OCI-LY7 (cell line): ENCODE results near the gene BRSK2. TPM values are rescaled to one million over a fixed set of nuclear protein-coding genes. Genes with fewer than 3 reads are reported as not detected.

Experiments used
- BruUV-seq: library from RNA; stranded (reverse); fragments of 400-500 nt; replicated peaks from 2 replicates; lab custom pipeline; 2021; lab: Mats Ljungman, UMichigan
- CTCF ChIA-PET: fragments of 300-600 bp; sonication (Branson Sonifier 250); formaldehyde crosslinking; loops from one replicate; lab custom pipeline; 2022; ENCODE audit warnings: antibody characterized with exemption; ENCODE audit not compliant: unreplicated experiment; lab: Charles Lee
- POLR2A ChIA-PET: fragments of 300-600 bp; sonication (Branson Sonifier 250); formaldehyde crosslinking; loops from one replicate; lab custom pipeline; 2022; ENCODE audit warnings: antibody characterized with exemption; lab: Charles Lee
- DNase-seq: peaks from one replicate; pipeline ENCODE4 v3.0.0-alpha.2; 2015; ENCODE audit warnings: low spot score
- H2AFZ ChIP-seq: fragments of 200-600 bp; sonication (generic), shearing (Covaris generic); 2 replicates; pipeline ENCODE4 v1.6.1; 2014; ENCODE audit warnings: mild to moderate bottlenecking, antibody characterized with exemption, low read length, moderate library complexity
- H3K27ac ChIP-seq: fragments of 200-600 bp; sonication (generic); 2 replicates; pipeline ENCODE4 v1.5.1; 2014; ENCODE audit warnings: mixed run types, low read depth, mild to moderate bottlenecking, moderate library complexity, low read length, inconsistent platforms; ENCODE audit not compliant: poor library complexity, severe bottlenecking
- H3K36me3 ChIP-seq: fragments of 200-600 bp; sonication (generic); 2 replicates; pipeline ENCODE4 v1.6.1; 2014; ENCODE audit warnings: mild to moderate bottlenecking, antibody characterized with exemption, low read length, moderate library complexity, mixed read lengths; ENCODE audit not compliant: insufficient read depth
- H3K4me1 ChIP-seq: fragments of 200-600 bp; sonication (generic); 2 replicates; pipeline ENCODE4 v1.5.1; 2014; ENCODE audit warnings: mild to moderate bottlenecking, low read length; ENCODE audit not compliant: insufficient read depth, poor library complexity, severe bottlenecking
- H3K4me2 ChIP-seq: fragments of 200-600 bp; sonication (generic); 2 replicates; pipeline ENCODE4 v1.6.1; 2014; ENCODE audit warnings: mild to moderate bottlenecking, low read length
- H3K4me3 ChIP-seq: fragments of 200-600 bp; sonication (generic); 2 replicates; pipeline ENCODE4 v1.5.1; 2014; ENCODE audit warnings: mild to moderate bottlenecking, low read depth, low read length; ENCODE audit not compliant: poor library complexity, severe bottlenecking
- H3K79me2 ChIP-seq: fragments of 200-600 bp; sonication (generic); 2 replicates; pipeline ENCODE4 v1.6.1; 2016; ENCODE audit warnings: low read depth, mild to moderate bottlenecking, low read length, moderate library complexity, mixed read lengths; ENCODE audit not compliant: insufficient read depth
- H3K9me2 ChIP-seq: fragments of 200-600 bp; sonication (generic); 2 replicates; pipeline ENCODE4 v1.6.1; 2016; ENCODE audit warnings: mild to moderate bottlenecking, low read length, mixed read lengths; ENCODE audit not compliant: insufficient read depth
- H3K9me3 ChIP-seq: fragments of 200-600 bp; sonication (generic); 2 replicates; pipeline ENCODE4 v1.6.1; 2014; ENCODE audit warnings: mild to moderate bottlenecking, mixed run types, low read length, mixed read lengths
- H4K20me1 ChIP-seq: fragments of 200-600 bp; sonication (generic); 2 replicates; pipeline ENCODE4 v1.6.1; 2014; ENCODE audit warnings: mild to moderate bottlenecking, antibody characterized with exemption, low read length, moderate library complexity, mixed read lengths; ENCODE audit not compliant: insufficient read depth
- CTCF ChIP-seq: fragments of 200-600 bp; sonication (generic); conservative IDR thresholded peaks from 2 replicates; pipeline ENCODE4 v1.5.1; 2014; ENCODE audit warnings: mild to moderate bottlenecking, antibody characterized with exemption, low read length, moderate library complexity, mixed read lengths
- EZH2phosphoT487 ChIP-seq: fragments of 200-600 bp; sonication (generic); IDR thresholded peaks from 2 replicates; pipeline ENCODE4 v1.6.1; 2018; ENCODE audit warnings: low read depth, borderline replicate concordance, mild to moderate bottlenecking, mixed run types, antibody characterized with exemption, low read length, moderate library complexity, mixed read lengths
- intact Hi-C: fragments of 100-400 bp; cut with micrococcal nuclease; formaldehyde crosslinking; loops from one replicate; pipeline ENCODE4 v1.10.0; 2022; ENCODE audit not compliant: unreplicated experiment
- total RNA-seq, 2 experiments: library from RNA; depleted of rRNA in 1 of 2; stranded (reverse); fragments of >200 nt in 1 of 2; shearing (Covaris generic) in 1 of 2; gene quantifications; 2 replicates each; pipeline ENCODE4 v1.2.3, GENCODE V29; 2014 to 2022

Gene BRSK2
- total RNA-seq, 2 experiments from 2014 or later = not detected

DNA sequence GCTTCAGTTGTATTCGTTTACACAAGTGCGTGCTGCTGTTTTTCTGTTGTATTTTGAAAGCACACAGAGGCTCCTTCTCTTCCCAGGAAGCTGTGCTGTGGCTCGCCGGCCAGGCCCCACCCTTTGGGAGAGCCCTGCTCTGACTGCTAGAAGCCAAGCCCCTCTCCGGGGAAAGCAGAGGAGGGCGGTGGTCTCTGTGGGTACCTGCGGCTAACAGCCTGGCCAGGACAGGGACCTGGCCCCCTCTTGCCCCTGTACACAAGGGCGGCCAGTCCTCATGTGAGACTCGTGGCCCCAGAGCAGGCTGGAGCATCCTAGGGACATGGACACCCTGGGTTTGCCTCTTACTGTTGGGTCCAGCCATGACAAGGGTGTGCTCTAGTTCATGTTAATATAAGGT is 82.0 kb downstream of the BRSK2 start:
- no peaks in the 10 kb centered on the region for H3K9me2 ChIP-seq
- intact Hi-C loops = no loop called here
- CTCF ChIA-PET = no interaction called here
- no peak overlapping the region for H3K27ac ChIP-seq
- no peak for TF ChIP-seq EZH2phosphoT487
- no peak for TF ChIP-seq CTCF
- no peak overlapping the region for H3K4me2 ChIP-seq
- no peaks in the 10 kb centered on the region for H3K9me3 ChIP-seq
- BruUV-seq = no TSS peak
- no peak overlapping the region for H3K4me3 ChIP-seq
- no peak for DNase-seq
- no peaks in the 10 kb centered on the region for H3K79me2 ChIP-seq
- no peak overlapping the region for H2AFZ ChIP-seq
- H3K36me3 ChIP-seq = no peaks in the 10 kb centered on the region
- H4K20me1 ChIP-seq = no peaks in the 10 kb centered on the region
- POLR2A ChIA-PET = no interaction called here
- no peaks in the 10 kb centered on the region for H3K4me1 ChIP-seq

DNA sequence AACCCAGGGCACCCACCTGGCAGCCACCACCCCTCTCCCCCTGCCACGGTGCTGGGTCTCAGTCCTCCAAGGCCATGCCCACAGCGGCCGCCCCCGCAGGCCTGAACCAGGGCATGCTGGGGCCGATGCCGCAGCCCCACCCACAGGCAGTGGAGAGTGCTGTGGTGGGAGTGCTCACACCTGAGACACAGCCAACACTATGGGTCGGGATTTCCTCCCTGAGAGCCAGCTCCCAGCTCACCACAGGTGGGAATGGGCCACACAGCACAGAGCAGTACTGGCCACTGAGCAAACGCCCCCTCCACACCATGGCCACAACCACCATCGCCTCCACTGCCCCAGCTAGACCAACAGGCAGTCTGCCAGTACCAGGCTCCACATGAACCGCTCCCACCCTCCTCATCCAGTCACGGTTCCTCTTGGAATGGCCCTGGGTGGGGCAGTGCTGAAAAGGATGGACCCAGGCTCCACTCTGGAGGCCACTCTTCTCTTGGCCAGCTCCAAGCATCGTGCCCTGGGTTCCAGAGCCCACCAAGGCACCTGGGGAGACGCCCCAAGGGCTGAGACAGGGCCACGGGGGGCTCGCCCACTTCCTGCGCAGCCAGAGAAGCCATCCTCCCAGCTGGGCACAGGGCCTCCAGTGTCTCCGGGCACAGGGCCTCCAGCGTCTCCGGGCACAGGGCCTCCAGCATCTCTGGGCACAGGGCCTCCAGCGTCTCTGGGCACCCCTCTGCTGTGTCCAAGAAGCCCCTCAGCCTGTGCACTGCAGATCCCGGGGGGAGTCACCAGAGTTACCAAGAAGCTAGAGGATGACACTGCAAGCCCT is 82.7 kb downstream of the BRSK2 start:
- Histone ChIP-seq H3K9me3 (no peaks in the 10 kb centered on the region), H3K36me3 (no peaks in the 10 kb centered on the region), H3K4me1 (no peaks in the 10 kb centered on the region), H2AFZ (no peak overlapping the region), H3K9me2 (no peaks in the 10 kb centered on the region), H3K4me3 (no peak overlapping the region), H3K79me2 (no peaks in the 10 kb centered on the region), H3K27ac (no peak overlapping the region), H4K20me1 (no peaks in the 10 kb centered on the region), H3K4me2 (no peak overlapping the region)
- intact Hi-C loops = no loop called here
- POLR2A ChIA-PET = no interaction called here
- BruUV-seq = no TSS peak
- CTCF ChIA-PET = no interaction called here
- TF ChIP-seq CTCF = no peak
- no peak for TF ChIP-seq EZH2phosphoT487
- no peak for DNase-seq

DNA sequence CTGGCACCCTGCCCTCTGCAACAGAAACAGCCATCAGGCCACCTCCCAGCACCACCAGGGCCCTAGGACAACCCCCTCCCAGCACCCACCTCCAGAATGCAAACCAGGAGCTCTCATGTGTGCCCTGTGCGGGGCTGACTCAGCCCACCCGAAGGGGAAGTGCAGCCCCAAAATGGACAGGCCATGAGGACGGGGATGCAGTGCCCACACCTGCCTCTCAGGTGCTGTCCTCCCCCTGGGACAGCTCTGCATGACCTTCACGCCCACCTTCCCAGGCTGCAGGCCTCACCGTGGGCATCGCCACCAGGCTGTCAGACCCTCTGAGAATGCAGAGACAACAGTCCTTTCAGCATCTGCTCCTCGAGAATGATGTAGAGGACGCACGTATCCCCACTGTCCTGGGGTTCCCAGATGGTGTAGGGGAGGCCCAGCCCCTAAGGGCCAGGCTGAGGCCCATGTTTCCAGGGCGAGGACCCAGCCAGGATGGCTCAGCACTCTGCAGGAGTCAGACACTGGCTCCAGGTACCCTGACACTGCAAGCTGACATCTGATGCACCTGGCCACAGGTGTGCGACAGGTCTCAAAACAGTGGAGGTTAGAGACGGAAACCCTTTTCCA is 83.4 kb downstream of the BRSK2 start:
- TF ChIP-seq CTCF = no peak
- TF ChIP-seq EZH2phosphoT487 = no peak
- DNase-seq = no peak

More for the DNA sequence above, 83.4 kb downstream of the BRSK2 start:
- no peaks in the 10 kb centered on the region for H3K9me3 ChIP-seq
- no peaks in the 10 kb centered on the region for H3K9me2 ChIP-seq
- H2AFZ ChIP-seq = no peak overlapping the region
- no peaks in the 10 kb centered on the region for H3K79me2 ChIP-seq
- BruUV-seq = no TSS peak
- CTCF ChIA-PET = no interaction called here
- H3K4me1 ChIP-seq = no peaks in the 10 kb centered on the region
- intact Hi-C loops = no loop called here
- no peaks in the 10 kb centered on the region for H4K20me1 ChIP-seq
- H3K4me3 ChIP-seq = no peak overlapping the region
- H3K27ac ChIP-seq = no peak overlapping the region
- no peak overlapping the region for H3K4me2 ChIP-seq
- H3K36me3 ChIP-seq = no peaks in the 10 kb centered on the region
- POLR2A ChIA-PET = no interaction called here
